ENCODE results near the gene S100A11. TPM values are rescaled to one million over a fixed set of nuclear protein-coding genes. Genes with fewer than 3 reads are reported as not detected.

Gene S100A11
- total RNA-seq, 1 donor from 2014 or later, result 64.5 TPM

- DNase-seq (peak; percentile 63), ATAC-seq (ENCODE audit: poor library complexity) (peak; percentile 66)
- intact Hi-C loops (cut with DNase I), result no loop called here
Observed at GRCh38 chr1:152013664-152014237, 23.1 kb downstream of the S100A11 start.

GRCh38 chr1:152009691-152010090 is 27.1 kb downstream of the S100A11 start:
- no peak for DNase-seq
- no peak for ATAC-seq (ENCODE audit: poor library complexity)
- intact Hi-C loops (cut with DNase I), result no loop called here

- no peak for DNase-seq
- no peak for ATAC-seq (ENCODE audit: poor library complexity)
- intact Hi-C loops (cut with DNase I), result no loop called here
Observed at GRCh38 chr1:152007047-152007446, 29.8 kb downstream of the S100A11 start.

- DNase-seq (no peak), ATAC-seq (ENCODE audit: poor library complexity) (peak; percentile 55)
- intact Hi-C loops (cut with DNase I), result no loop called here
Observed at GRCh38 chr1:152005360-152005912, 31.4 kb downstream of the S100A11 start.

- DNase-seq, result no peak
- peak; percentile 37 for ATAC-seq (ENCODE audit: poor library complexity)
- intact Hi-C loops (cut with DNase I), result no loop called here
Observed at GRCh38 chr1:152003846-152004442, 32.9 kb downstream of the S100A11 start.

- intact Hi-C loops (cut with DNase I), result no loop called here
- ATAC-seq (ENCODE audit: poor library complexity), result peak; percentile 73
- DNase-seq, result no peak
Observed at GRCh38 chr1:152002960-152003359, 33.8 kb downstream of the S100A11 start.

GRCh38 chr1:152001631-152002584 is 34.9 kb downstream of the S100A11 start:
- DNase-seq (peak; percentile 90), ATAC-seq (ENCODE audit: poor library complexity) (peak; percentile 63)
- intact Hi-C loops (cut with DNase I), result no loop called here

GRCh38 chr1:152000964-152001630 is 35.7 kb downstream of the S100A11 start:
- intact Hi-C loops (cut with DNase I), result no loop called here
- no peak for DNase-seq

GRCh38 chr1:151998611-151999362 is 38.0 kb downstream of the S100A11 start:
- ATAC-seq (ENCODE audit: poor library complexity), result no peak
- intact Hi-C loops (cut with DNase I), result no loop called here
- DNase-seq, result no peak

More at GRCh38 chr1:152000964-152001630, 35.7 kb downstream of the S100A11 start:
- ATAC-seq (ENCODE audit: poor library complexity), result peak; percentile 4

GRCh38 chr1:151997284-151997570 is 39.6 kb downstream of the S100A11 start:
- DNase-seq (no peak), ATAC-seq (ENCODE audit: poor library complexity) (no peak)
- intact Hi-C loops (cut with DNase I), result loop anchor here (2.0 kb wide), 1 partner anchor 62 kb away; no protein-coding TSS in a partner anchor

GRCh38 chr1:151995774-151996173 is 41.0 kb downstream of the S100A11 start:
- DNase-seq, result no peak
- intact Hi-C loops (cut with DNase I), result loop anchor here (2.0 kb wide), 1 partner anchor 61 kb away; no protein-coding TSS in a partner anchor
- no peak for ATAC-seq (ENCODE audit: poor library complexity)

- DNase-seq (no peak), ATAC-seq (ENCODE audit: poor library complexity) (no peak)
- intact Hi-C loops (cut with DNase I), result no loop called here
Observed at GRCh38 chr1:151994956-151995355, 41.8 kb downstream of the S100A11 start.

GRCh38 chr1:151993734-151994496 is 42.9 kb downstream of the S100A11 start, which contains the start of gene S100A10:
S100A10 (minus strand) TSS chr1:151993859; CDS start chr1:151986230, 7,629 bp downstream.
- peak; percentile 92 for DNase-seq
- ATAC-seq (ENCODE audit: poor library complexity), result peak; percentile 88
- intact Hi-C loops (cut with DNase I), result no loop called here

GRCh38 chr1:151993084-151993733 is 43.6 kb downstream of the S100A11 start:
- intact Hi-C loops (cut with DNase I), result no loop called here
- ATAC-seq (ENCODE audit: poor library complexity), result peak; percentile 30
- DNase-seq, result peak; percentile 62

- ATAC-seq (ENCODE audit: poor library complexity), result peak; percentile 55
- peak; percentile 89 for DNase-seq
- intact Hi-C loops (cut with DNase I), result no loop called here
Observed at GRCh38 chr1:151992303-151993083, 44.3 kb downstream of the S100A11 start.

GRCh38 chr1:151991663-151992302 is 45.0 kb downstream of the S100A11 start:
- intact Hi-C loops (cut with DNase I), result no loop called here
- ATAC-seq (ENCODE audit: poor library complexity) (no peak), DNase-seq (no peak)

Data from Right ventricle myocardium superior (tissue), 1 donor.